ENCODE results near the gene GPR101.

Gene GPR101

DNA sequence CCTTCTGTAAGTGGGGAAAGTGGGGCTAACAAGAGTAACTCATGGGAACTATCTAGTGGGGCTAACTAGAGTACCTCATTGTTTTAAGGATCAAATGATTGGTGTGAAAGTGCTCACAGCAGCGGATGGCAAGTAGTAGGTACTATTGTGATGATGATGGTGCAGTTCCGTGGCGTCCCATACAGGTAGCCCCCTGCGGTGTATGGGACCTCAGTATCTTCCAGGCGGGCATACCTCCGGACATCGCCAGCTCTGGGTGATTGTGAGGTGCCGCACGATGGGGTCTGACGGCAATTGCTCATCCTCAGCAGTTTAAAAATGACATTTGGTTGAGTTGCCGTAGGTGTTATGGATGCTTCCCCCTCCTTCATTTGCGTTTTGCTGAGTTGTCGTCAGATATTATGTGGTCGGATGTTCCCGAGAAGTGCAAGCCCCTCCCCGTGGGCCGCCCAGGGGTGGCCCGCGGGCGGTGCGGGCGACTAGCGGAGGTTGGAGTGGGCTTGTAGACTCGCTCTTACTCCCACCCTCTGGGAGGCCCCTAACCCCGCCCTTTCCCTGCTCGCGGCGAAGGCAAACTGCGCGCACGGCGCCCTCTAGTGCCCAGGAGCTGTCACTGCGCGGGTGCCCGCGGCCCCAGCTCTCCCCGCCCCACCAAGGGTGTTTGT lies 18.3 kb upstream of the GPR101 start:
- Histone ChIP-seq H3K9ac (ENCODE audit: low read length in 5 of 5) (peak overlapping the region in 1 of 5 donors; percentile 21), H3K36me3 (ENCODE audit: control insufficient read depth in 5 of 5, insufficient read depth in 5 of 5, low read length in 5 of 5) (no peaks in the 10 kb centered on the region), H3K4me3 (ENCODE audit: low read depth in 1 of 5, low read length in 5 of 5) (peak overlapping the region; percentile 50 to 64 (median 56)), H3K27ac (ENCODE audit: low read depth, low read length) (no peak overlapping the region), H3K9me3 (ENCODE audit: control insufficient read depth in 5 of 5, low read length in 5 of 5) (no peaks in the 10 kb centered on the region), H3K27me3 (ENCODE audit: control insufficient read depth in 5 of 5, insufficient read depth in 4 of 5, low read length in 5 of 5) (peaks cover 12 to 47% (median 32%) of the 10 kb centered on the region in 5 donors), H3K4me1 (ENCODE audit: control insufficient read depth in 5 of 5, insufficient read depth in 5 of 5, low read length in 5 of 5) (peaks cover 0 to 15% (median 11%) of the 10 kb centered on the region in 5 donors)

DNA sequence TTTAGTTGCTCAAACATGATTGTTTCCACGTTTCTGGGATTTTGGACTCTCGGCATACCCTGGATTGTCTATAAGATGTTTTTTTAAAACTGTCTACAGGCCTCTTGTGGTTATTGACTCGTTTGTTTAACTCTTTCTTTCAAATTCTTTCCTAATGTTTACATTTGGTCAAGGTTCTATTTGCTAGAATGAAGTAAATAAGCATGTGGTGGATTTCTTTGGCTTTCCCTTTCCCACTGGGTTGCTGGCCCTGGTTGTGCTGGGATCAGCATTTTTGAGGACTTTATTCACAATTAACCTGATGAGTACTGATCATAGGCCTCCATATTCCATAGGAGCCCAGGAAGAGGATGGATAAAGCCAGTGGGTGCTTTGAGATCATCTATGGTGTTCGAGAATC lies 11.1 kb upstream of the GPR101 start:
- H3K36me3 ChIP-seq (ENCODE audit: control insufficient read depth in 5 of 5, insufficient read depth in 5 of 5, low read length in 5 of 5), result no peaks in the 10 kb centered on the region
- H3K4me3 ChIP-seq (ENCODE audit: low read depth in 1 of 5, low read length in 5 of 5), result no peak overlapping the region
- H3K9ac ChIP-seq (ENCODE audit: low read length in 5 of 5), result no peak overlapping the region
- H3K27ac ChIP-seq (ENCODE audit: low read depth, low read length), result no peak overlapping the region
- H3K9me3 ChIP-seq (ENCODE audit: control insufficient read depth in 5 of 5, low read length in 5 of 5), result peaks cover 0 to 3% (median 0%) of the 10 kb centered on the region in 5 donors
- H3K27me3 ChIP-seq (ENCODE audit: control insufficient read depth in 5 of 5, insufficient read depth in 4 of 5, low read length in 5 of 5), result peaks cover 2 to 18% (median 3%) of the 10 kb centered on the region in 5 donors
- no peaks in the 10 kb centered on the region for H3K4me1 ChIP-seq (ENCODE audit: control insufficient read depth in 5 of 5, insufficient read depth in 5 of 5, low read length in 5 of 5)

DNA sequence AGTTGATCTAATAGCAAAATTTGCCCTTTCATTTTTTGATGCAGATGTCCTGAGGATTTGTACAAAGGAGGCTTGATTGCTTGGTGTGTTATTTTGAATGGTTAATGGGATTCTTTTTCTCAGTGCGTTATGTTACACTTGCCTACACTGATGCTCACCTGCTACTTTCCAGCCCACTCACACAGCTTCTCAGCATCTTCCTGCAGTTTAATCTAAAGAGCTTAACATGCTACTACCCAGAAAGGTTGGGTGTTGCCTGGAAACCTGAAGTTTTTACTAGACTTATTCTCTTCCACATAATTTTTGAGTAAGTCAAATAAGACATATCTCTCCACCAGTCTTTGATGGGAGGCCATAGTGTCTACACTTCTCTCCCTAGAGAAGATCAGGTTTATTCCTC lies 9.9 kb upstream of the GPR101 start:
- H3K27me3 ChIP-seq (ENCODE audit: control insufficient read depth in 5 of 5, insufficient read depth in 4 of 5, low read length in 5 of 5), result peaks cover 0 to 12% (median 3%) of the 10 kb centered on the region in 5 donors
- no peaks in the 10 kb centered on the region for H3K4me1 ChIP-seq (ENCODE audit: control insufficient read depth in 5 of 5, insufficient read depth in 5 of 5, low read length in 5 of 5)
- H3K4me3 ChIP-seq (ENCODE audit: low read depth in 1 of 5, low read length in 5 of 5), result no peak overlapping the region
- no peak overlapping the region for H3K27ac ChIP-seq (ENCODE audit: low read depth, low read length)
- H3K9me3 ChIP-seq (ENCODE audit: control insufficient read depth in 5 of 5, low read length in 5 of 5), result peaks cover 0 to 3% (median 0%) of the 10 kb centered on the region in 5 donors
- no peaks in the 10 kb centered on the region for H3K36me3 ChIP-seq (ENCODE audit: control insufficient read depth in 5 of 5, insufficient read depth in 5 of 5, low read length in 5 of 5)
- H3K9ac ChIP-seq (ENCODE audit: low read length in 5 of 5), result no peak overlapping the region

DNA sequence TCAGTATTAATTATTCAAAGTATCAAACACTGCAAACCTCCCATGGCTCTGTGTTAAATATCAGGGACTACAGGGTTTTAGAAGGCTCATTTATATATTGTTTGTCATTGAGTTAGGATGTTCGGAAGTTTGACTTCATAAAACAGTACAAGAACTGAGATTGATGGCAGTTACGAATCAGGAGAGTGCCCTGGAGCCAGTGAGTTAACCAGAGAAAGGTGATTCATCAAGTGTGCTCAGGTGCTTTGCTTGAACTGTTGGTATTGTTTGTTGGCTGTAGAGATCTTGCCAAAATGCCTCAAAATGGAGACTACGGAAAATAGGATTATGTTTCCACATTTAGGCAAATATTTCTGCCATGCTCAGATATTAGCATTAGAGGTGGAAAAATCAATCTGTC lies 7.5 kb upstream of the GPR101 start:
- H3K27me3 ChIP-seq (ENCODE audit: control insufficient read depth in 5 of 5, insufficient read depth in 4 of 5, low read length in 5 of 5), result peaks cover 0 to 12% (median 4%) of the 10 kb centered on the region in 5 donors
- H3K4me3 ChIP-seq (ENCODE audit: low read depth in 1 of 5, low read length in 5 of 5), result no peak overlapping the region
- no peak overlapping the region for H3K9ac ChIP-seq (ENCODE audit: low read length in 5 of 5)
- H3K27ac ChIP-seq (ENCODE audit: low read depth, low read length), result no peak overlapping the region
- H3K36me3 ChIP-seq (ENCODE audit: control insufficient read depth in 5 of 5, insufficient read depth in 5 of 5, low read length in 5 of 5), result no peaks in the 10 kb centered on the region
- H3K9me3 ChIP-seq (ENCODE audit: control insufficient read depth in 5 of 5, low read length in 5 of 5), result peaks cover 0 to 3% (median 0%) of the 10 kb centered on the region in 5 donors
- no peaks in the 10 kb centered on the region for H3K4me1 ChIP-seq (ENCODE audit: control insufficient read depth in 5 of 5, insufficient read depth in 5 of 5, low read length in 5 of 5)

DNA sequence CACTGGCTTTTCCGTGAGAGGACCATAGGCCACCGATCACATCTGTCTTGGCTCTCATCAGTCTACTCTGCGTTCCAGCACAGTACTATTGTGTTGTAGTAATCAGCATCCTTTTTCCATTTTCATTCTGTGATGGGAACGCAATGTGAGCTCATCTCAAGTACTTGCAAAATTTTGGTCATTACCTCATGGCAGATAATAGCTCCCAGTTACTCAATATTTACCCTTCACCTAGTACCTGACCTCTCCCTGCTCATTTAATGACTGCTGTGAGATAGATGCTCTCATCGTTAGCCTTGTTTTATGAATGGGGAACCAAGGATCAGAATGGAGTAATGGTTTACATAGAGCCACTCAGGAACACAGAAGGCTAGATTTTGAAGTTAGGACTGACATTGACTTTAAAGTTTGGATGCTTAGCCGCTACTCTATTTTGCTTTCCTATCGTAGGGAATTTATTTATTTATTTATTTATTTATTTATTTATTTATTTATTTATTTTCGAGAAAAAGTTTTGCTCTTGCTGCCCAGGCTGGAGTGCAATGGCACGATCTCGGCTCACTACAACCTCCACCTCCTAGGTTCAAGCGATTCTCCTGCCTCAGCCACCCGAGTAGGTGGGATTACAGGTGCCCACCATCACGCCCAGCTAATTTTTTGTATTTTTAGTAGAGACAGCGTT lies 6.5 kb upstream of the GPR101 start:
- Histone ChIP-seq H3K27me3 (ENCODE audit: control insufficient read depth in 5 of 5, insufficient read depth in 4 of 5, low read length in 5 of 5) (peaks cover 6 to 16% (median 7%) of the 10 kb centered on the region in 5 donors), H3K9ac (ENCODE audit: low read length in 5 of 5) (no peak overlapping the region), H3K4me3 (ENCODE audit: low read depth in 1 of 5, low read length in 5 of 5) (no peak overlapping the region), H3K36me3 (ENCODE audit: control insufficient read depth in 5 of 5, insufficient read depth in 5 of 5, low read length in 5 of 5) (no peaks in the 10 kb centered on the region), H3K27ac (ENCODE audit: low read depth, low read length) (no peak overlapping the region), H3K4me1 (ENCODE audit: control insufficient read depth in 5 of 5, insufficient read depth in 5 of 5, low read length in 5 of 5) (no peaks in the 10 kb centered on the region), H3K9me3 (ENCODE audit: control insufficient read depth in 5 of 5, low read length in 5 of 5) (peaks cover 0 to 3% (median 0%) of the 10 kb centered on the region in 5 donors)

DNA sequence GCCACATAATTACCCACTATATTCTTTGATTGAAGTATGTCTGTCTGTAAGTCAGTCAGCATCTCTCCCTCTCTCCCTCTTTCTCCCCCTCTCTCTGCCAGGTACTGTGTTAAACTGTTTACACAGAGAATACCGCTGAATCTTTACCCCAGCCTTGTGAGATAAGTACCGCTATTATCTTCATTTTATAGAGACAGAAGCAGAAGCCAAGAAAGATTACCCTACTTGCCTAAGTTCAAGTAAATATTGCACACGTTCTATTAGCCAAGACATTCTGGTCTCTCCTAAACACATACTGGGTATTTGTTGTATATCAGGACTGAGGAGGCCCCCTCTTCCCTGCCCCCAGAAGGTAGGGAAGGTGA lies 695 bp upstream of the GPR101 start:
- H3K9ac ChIP-seq (ENCODE audit: low read length in 5 of 5), result no peak overlapping the region
- H3K27me3 ChIP-seq (ENCODE audit: control insufficient read depth in 5 of 5, insufficient read depth in 4 of 5, low read length in 5 of 5), result peaks cover 44 to 62% (median 47%) of the 10 kb centered on the region in 5 donors

DNA sequence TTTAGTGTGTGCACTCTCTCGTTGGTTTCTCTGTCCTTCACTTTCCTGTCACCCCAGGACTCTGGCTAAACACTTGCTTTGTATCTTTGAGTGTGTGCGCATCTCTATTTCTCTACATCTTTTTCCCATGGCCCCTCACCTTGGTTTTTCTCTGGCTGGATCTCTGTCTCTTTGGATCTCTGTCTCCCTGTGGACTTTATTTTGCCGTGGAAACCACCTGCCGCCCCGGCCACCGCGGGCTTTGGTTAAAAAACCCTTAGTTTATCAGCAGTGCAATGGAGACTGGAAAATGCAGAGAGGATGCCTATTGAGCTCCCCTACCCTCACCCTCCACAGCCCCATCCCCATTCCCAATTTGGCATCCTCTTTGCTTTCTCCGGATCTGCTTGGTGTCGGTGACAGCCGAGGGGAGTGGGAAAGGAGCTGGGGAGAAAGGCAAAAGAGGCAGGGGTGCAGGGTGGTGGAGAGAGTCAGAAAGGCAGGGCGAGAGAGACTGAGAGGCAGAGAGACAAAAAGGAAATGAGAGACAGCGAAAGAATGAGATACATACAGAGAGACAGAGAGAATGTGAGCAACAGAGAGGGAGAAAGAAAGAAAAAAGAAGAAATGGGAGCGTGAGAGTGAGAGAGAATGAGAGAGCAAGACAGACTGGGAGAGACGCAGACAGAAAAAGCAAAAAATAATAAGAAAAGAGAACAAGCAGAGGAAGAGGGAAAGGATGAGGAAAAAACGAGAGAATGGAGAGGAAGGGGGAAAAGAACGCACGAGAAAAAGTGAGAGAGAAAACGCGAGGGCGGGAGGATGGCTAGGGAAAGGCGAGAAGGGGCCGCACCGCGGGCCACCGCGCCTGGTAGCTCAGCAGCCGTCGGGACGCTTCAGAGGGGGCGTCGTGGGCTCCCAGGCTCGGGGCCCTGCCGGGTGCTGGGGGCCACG lies 688 bp downstream of the GPR101 start:
- Histone ChIP-seq H3K9ac (ENCODE audit: low read length in 5 of 5) (no peak overlapping the region), H3K27ac (ENCODE audit: low read depth, low read length) (no peak overlapping the region), H3K9me3 (ENCODE audit: control insufficient read depth in 5 of 5, low read length in 5 of 5) (peaks cover 0 to 4% (median 0%) of the 10 kb centered on the region in 5 donors), H3K27me3 (ENCODE audit: control insufficient read depth in 5 of 5, insufficient read depth in 4 of 5, low read length in 5 of 5) (peaks cover 44 to 62% (median 47%) of the 10 kb centered on the region in 5 donors), H3K36me3 (ENCODE audit: control insufficient read depth in 5 of 5, insufficient read depth in 5 of 5, low read length in 5 of 5) (no peaks in the 10 kb centered on the region), H3K4me1 (ENCODE audit: control insufficient read depth in 5 of 5, insufficient read depth in 5 of 5, low read length in 5 of 5) (peaks cover 0 to 25% (median 19%) of the 10 kb centered on the region in 5 donors), H3K4me3 (ENCODE audit: low read depth in 1 of 5, low read length in 5 of 5) (peak overlapping the region in 2 of 5 donors; percentile 14 to 52)

More for the DNA sequence above, 695 bp upstream of the GPR101 start:
- H3K9me3 ChIP-seq (ENCODE audit: control insufficient read depth in 5 of 5, low read length in 5 of 5), result peaks cover 0 to 4% (median 0%) of the 10 kb centered on the region in 5 donors
- H3K4me3 ChIP-seq (ENCODE audit: low read depth in 1 of 5, low read length in 5 of 5), result no peak overlapping the region
- no peak overlapping the region for H3K27ac ChIP-seq (ENCODE audit: low read depth, low read length)
- peaks cover 0 to 25% (median 19%) of the 10 kb centered on the region in 5 donors for H3K4me1 ChIP-seq (ENCODE audit: control insufficient read depth in 5 of 5, insufficient read depth in 5 of 5, low read length in 5 of 5)
- no peaks in the 10 kb centered on the region for H3K36me3 ChIP-seq (ENCODE audit: control insufficient read depth in 5 of 5, insufficient read depth in 5 of 5, low read length in 5 of 5)

DNA sequence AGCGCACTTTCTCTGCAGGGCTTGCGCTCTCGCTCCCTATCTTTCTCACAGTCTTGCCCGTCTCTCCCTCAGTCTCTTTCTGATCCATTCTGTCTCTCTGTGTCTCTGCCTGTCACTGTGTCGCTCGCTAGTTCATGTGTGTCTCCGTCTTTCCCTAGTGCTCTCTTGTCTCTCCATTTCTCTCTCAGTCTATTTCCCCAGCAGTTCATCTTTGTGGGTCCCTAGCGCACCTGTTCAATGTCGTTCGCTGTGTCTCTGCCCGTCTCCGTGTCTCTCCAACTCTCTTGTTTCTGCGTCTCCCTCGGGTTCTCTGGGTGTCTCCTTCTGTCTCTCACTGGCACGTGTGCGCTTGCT lies 1.5 kb downstream of the GPR101 start:
- H3K27me3 ChIP-seq (ENCODE audit: control insufficient read depth in 5 of 5, insufficient read depth in 4 of 5, low read length in 5 of 5), result peaks cover 44 to 61% (median 47%) of the 10 kb centered on the region in 5 donors

DNA sequence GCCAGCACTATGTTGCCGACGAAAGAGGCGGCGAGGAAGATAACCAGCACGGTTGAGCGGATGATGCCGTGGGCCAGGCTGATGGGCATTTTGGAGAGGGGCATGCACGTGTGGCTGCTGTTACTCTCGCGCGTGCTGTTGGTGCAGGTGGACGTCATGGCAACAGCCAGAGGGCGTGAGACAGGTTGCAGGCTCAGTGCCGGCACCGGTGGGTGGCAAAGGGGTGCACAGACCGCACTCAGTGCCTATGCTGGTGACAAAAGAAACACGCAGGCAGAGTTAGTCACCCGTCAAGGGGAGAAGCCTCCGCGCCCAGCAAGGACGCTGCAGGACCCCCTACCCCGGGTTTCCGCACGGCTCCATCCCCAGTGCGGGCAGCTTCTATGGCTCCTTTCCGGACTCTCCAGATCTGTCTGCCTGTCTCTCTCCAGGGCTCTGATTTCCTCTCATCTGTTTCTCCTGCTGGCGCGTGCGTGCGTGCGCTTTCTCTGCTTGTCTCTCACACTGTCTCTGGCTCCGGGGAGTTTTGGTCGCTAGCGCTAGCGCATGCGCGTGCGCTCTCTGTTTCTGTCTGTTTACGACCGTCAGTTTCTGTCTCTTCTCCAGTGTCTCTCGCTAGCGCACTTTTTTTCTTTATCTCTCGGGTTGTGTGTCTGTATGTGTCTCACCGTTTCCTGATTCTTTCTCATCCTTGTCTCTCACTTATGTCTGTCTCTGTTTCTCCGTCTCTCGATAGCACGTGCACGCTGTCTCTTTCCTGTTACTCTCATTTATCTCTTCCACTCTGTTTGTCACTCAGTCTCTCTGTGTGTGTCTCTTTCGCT lies 2.1 kb downstream of the GPR101 start:
- peaks cover 0 to 4% (median 0%) of the 10 kb centered on the region in 5 donors for H3K9me3 ChIP-seq (ENCODE audit: control insufficient read depth in 5 of 5, low read length in 5 of 5)
- H3K4me3 ChIP-seq (ENCODE audit: low read depth in 1 of 5, low read length in 5 of 5), result peak overlapping the region; percentile 34 to 72 (median 54)
- H3K27me3 ChIP-seq (ENCODE audit: control insufficient read depth in 5 of 5, insufficient read depth in 4 of 5, low read length in 5 of 5), result peaks cover 44 to 55% (median 49%) of the 10 kb centered on the region in 5 donors
- H3K9ac ChIP-seq (ENCODE audit: low read length in 5 of 5), result no peak overlapping the region
- H3K36me3 ChIP-seq (ENCODE audit: control insufficient read depth in 5 of 5, insufficient read depth in 5 of 5, low read length in 5 of 5), result no peaks in the 10 kb centered on the region
- no peak overlapping the region for H3K27ac ChIP-seq (ENCODE audit: low read depth, low read length)
- H3K4me1 ChIP-seq (ENCODE audit: control insufficient read depth in 5 of 5, insufficient read depth in 5 of 5, low read length in 5 of 5), result peaks cover 0 to 25% (median 19%) of the 10 kb centered on the region in 5 donors

More for the DNA sequence above, 1.5 kb downstream of the GPR101 start:
- Histone ChIP-seq H3K27ac (ENCODE audit: low read depth, low read length) (no peak overlapping the region), H3K9me3 (ENCODE audit: control insufficient read depth in 5 of 5, low read length in 5 of 5) (peaks cover 0 to 4% (median 0%) of the 10 kb centered on the region in 5 donors), H3K4me3 (ENCODE audit: low read depth in 1 of 5, low read length in 5 of 5) (peak overlapping the region; percentile 34 to 72 (median 54)), H3K9ac (ENCODE audit: low read length in 5 of 5) (no peak overlapping the region), H3K4me1 (ENCODE audit: control insufficient read depth in 5 of 5, insufficient read depth in 5 of 5, low read length in 5 of 5) (peaks cover 0 to 25% (median 19%) of the 10 kb centered on the region in 5 donors), H3K36me3 (ENCODE audit: control insufficient read depth in 5 of 5, insufficient read depth in 5 of 5, low read length in 5 of 5) (no peaks in the 10 kb centered on the region)
